DMS79 treated with DMSO at 0.1 percent for 48 hours (cell line): ENCODE data around the gene ABL2.
"Not testable (repeated sequence)": the region's sequence is repeated elsewhere in the genome, so short reads cannot be mapped to it uniquely, and the experiment has no call there.

ENCODE experiments used
- DNase-seq: peaks from one replicate; lab custom pipeline; 2025; lab: John Stamatoyannopoulos, UW

ABL2 gene

GRCh38 chr1:179213317-179213716 lies 16.2 kb downstream of the ABL2 start:
- DNase-seq = not testable (repeated sequence)

DNA sequence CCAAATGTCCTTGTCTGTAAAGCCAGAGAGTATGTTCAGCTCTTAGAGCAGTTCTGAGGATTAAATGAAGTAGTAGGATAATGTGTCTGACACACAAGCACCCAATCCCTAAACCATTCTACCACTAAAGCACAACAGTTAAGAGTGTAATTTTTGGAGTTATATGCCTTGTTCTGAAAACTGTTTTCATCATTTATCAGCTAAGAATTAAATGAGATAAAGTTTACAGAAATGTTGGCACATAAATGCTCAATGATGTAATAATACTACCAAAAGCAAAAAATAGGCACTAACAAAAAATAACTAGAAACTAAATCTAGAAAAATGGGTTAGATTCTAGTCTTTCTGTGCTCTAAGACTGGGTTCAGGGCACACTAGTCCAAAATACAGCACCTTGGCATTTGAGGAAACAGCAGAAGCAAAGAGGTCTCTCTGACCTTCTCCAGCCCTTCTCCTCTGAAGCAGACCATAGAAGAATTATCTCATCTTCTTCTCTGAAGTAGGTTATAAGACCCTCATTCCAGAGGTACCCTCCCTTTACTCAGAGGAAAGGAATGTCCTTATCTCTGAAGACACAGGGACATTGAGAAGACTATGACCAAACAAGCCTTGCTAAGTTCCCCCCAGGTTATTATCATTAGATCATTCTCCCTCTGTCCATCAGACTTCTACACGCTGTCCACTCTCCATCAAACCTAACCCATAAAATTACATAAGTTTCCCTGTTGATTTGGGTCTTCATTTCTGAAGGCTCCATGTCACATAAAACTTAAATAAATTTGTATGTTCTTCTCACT lies 20.6 kb downstream of the ABL2 start:
- no peak for DNase-seq

- no peak for DNase-seq
These were observed 22.7 kb downstream of the ABL2 start for GRCh38 chr1:179206812-179207211.

- DNase-seq = no peak
These were observed 24.2 kb downstream of the ABL2 start for GRCh38 chr1:179205284-179205683.

DNA sequence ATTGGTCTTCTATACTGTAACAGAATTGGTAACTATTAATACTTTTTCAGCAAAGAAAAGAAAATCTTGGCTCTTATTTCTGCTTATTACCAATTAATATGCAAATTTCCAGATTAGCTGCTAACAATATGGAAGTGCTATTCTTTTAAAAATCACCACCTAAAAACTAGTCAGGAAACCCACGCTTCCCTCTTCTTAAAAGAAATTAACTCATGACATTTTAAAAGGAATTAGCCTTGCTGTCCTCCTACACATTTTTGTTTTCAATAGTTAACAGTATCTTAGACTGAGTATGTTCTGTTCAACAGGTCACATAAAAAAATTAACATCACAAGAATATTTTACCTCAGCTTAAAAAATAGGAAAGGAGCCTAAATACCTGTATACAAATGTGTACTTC lies 27.3 kb downstream of the ABL2 start:
- DNase-seq = no peak

DNA sequence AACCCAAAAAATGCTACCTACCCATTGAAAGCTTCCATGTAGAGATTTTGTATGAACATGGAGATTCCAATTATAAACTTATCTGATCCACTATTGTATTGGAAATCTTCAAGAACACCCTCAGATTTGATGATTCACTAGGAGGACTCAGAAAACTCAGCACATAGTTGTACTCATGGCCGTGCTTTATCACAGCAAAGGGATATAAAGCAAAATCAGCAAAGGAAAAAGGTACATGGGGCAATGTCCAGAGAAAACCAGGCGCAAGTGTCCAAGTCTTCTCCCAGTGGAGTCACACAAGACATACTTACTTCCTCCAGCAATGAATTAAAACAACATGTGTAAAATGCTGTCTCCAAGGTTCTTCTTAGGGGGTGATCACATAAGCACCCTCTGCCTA lies 28.9 kb downstream of the ABL2 start:
- DNase-seq = no peak

- no peak for DNase-seq
These were observed 31.7 kb downstream of the ABL2 start for GRCh38 chr1:179197690-179198297.

DNA sequence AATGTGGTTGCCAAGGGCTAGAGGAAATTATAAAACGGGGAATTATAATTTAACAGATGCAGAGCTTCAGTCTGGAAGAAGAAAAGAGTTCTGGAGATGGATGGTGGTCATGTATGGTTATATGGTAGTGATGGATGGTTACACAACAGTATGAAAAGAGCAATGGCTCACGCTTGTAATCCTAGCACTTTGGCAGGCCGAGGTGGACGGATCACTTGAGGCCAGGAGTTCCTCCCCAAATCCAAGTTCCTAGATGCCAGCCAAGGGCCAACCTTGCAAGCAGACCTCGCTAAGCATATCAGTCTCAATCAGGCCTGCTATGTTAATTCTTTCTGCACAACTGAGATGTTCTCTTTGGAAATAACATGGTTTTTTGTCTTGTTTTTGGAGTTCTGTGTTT lies 33.6 kb downstream of the ABL2 start:
- not testable (repeated sequence) for DNase-seq

GRCh38 chr1:179195376-179195775 lies 34.1 kb downstream of the ABL2 start:
- no peak for DNase-seq

GRCh38 chr1:179194068-179194537 lies 35.4 kb downstream of the ABL2 start:
- no peak for DNase-seq

- DNase-seq = no peak
These were observed 38.6 kb downstream of the ABL2 start for GRCh38 chr1:179190861-179191260.

GRCh38 chr1:179187735-179188471 lies 41.6 kb downstream of the ABL2 start:
- no peak for DNase-seq

- no peak for DNase-seq
These were observed 42.4 kb downstream of the ABL2 start for GRCh38 chr1:179187043-179187442.

GRCh38 chr1:179184403-179184802 lies 45.1 kb downstream of the ABL2 start:
- no peak for DNase-seq

DNA sequence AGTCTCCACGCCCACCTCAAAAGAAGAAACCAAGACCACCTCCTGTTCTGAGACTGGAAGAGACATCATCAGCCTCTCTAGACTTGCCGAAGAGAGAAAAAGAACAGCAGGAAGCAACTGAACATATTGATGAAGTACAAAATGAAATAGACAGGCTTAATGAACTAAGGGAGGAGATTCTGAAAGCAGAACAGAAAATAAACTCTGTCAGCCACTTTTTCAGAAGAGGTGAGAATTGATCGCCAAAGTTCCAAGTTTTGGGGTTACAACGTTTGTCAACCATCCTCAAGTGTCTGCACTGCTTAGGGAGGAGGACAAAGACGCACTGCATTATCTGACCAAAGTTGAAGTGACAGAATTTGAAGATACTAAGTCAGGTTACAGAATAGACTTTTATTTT lies 45.6 kb downstream of the ABL2 start:
- no peak for DNase-seq

- no peak for DNase-seq
These were observed 50.5 kb downstream of the ABL2 start for GRCh38 chr1:179178950-179179349.

- no peak for DNase-seq
These were observed 51.3 kb downstream of the ABL2 start for GRCh38 chr1:179178183-179178582.

DNA sequence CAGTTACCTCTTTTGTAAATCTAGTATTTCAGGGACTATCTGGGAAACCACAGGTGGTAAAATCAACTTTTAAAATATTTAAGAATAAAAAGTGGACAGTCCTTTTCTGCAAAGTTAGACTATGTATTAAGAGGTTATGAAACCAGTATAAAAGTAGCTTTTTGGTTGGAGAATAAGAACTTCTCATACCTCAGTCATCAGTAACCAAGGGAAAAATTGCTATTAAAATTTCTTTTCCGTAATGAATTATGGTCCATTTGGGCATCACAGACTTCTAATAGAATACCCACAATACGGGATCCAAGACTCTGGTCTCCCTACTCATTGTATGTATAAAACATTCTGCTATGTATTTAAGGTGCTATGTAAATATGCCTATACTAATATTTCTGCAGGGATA lies 51.9 kb downstream of the ABL2 start:
- DNase-seq = no peak

GRCh38 chr1:179177182-179177581 lies 52.3 kb downstream of the ABL2 start:
- no peak for DNase-seq

DNA sequence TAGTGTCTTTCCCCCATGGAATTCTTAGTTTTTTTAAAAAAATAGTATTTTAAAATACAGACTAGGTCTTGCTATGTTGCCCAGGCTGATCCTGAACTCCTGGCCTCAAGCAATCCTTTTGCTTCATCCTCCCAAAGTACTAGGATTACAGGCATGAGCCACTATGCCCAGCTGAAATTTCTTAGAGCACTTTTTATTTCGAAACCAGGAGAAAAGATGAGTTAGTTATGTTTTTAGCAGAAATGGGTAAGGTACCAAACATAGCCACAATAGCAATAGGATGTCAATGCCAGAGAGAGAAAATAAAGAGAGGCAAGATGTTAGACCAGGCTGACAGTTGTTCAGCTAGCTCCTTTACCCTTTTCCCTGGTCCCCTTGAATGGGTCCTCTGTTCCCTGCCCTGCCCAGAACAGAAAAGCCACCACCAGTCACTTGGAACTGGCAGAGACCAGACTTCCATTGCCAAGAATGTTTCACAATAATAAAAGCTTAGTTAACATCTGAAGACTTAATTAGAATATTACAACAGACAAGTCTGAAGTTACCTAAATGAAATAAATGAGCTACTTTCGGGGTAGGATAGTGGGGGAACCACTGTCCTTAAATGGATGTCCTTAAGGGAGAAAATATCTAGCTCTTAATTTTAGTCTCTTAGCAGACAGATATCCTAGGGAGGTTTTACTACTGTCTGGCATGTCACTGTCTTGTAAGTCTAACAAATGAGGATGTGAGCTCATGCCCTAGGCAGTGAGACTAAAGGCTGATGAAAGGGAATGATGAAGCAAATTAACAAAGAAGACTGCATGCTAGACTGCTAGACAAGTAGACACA lies 54.3 kb downstream of the ABL2 start:
- DNase-seq = no peak

DNA sequence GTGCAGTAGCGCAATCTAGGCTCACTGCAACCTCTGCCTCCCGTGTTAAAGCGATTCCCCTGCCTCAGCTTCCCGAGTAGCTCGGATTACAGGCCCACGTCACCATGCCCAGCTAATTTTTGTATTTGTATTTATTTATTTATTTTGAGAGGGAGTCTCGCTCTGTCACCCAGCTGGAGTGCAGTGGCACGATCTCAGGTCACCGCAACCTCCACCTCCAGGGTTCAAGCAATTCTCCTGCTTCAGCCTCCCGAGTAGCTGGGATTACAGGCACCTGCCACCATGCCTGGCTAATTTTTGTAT lies 59.1 kb downstream of the ABL2 start:
- DNase-seq = not testable (repeated sequence)
